Hindlimb muscle (tissue), 1 donor: ENCODE results near the gene CCT8L2. TPM values are rescaled to one million over a fixed set of nuclear protein-coding genes. Genes with fewer than 3 reads are reported as not detected.
"Not testable (repeated sequence)": the region's sequence is repeated elsewhere in the genome, so short reads cannot be mapped to it uniquely, and the experiment has no call there.

ENCODE experiments used
- DNase-seq: peaks from one replicate; pipeline ENCODE4 v3.0.0-alpha.2; 2013
- polyA plus RNA-seq: library from polyadenylated mRNA; unstranded; fragments of 120-200 nt; gene quantifications from one replicate; pipeline ENCODE4 v1.2.1, GENCODE V29; 2013; ENCODE audit not compliant: insufficient read length

Gene CCT8L2
- polyA plus RNA-seq, 1 donor, result not detected

- no peak for DNase-seq
Measured at GRCh38 chr22:16594026-16594425, 1.4 kb upstream of the CCT8L2 start.

- DNase-seq, result not testable (repeated sequence)
Measured at GRCh38 chr22:16592231-16592630, 379 bp downstream of the CCT8L2 start.

- DNase-seq, result not testable (repeated sequence)
Measured at GRCh38 chr22:16591136-16591535, 1.5 kb downstream of the CCT8L2 start.

GRCh38 chr22:16586991-16587390, 5.6 kb downstream of the CCT8L2 start:
- DNase-seq, result no peak

- DNase-seq, result no peak
Measured at GRCh38 chr22:16586170-16586569, 6.4 kb downstream of the CCT8L2 start.

GRCh38 chr22:16580872-16581271, 11.7 kb downstream of the CCT8L2 start:
- not testable (repeated sequence) for DNase-seq

GRCh38 chr22:16569240-16569834, 23.3 kb downstream of the CCT8L2 start:
- DNase-seq, result not testable (repeated sequence)

GRCh38 chr22:16568425-16568758, 24.2 kb downstream of the CCT8L2 start:
- no peak for DNase-seq

- not testable (repeated sequence) for DNase-seq
Measured at GRCh38 chr22:16567617-16568424, 24.8 kb downstream of the CCT8L2 start.

GRCh38 chr22:16566421-16567151, 26.0 kb downstream of the CCT8L2 start:
- DNase-seq, result not testable (repeated sequence)

GRCh38 chr22:16565585-16566420, 26.8 kb downstream of the CCT8L2 start:
- DNase-seq, result not testable (repeated sequence)

- not testable (repeated sequence) for DNase-seq
Measured at GRCh38 chr22:16564837-16565584, 27.6 kb downstream of the CCT8L2 start.

GRCh38 chr22:16563555-16564520, 28.8 kb downstream of the CCT8L2 start:
- no peak for DNase-seq

GRCh38 chr22:16562711-16563554, 29.7 kb downstream of the CCT8L2 start:
- no peak for DNase-seq

- DNase-seq, result not testable (repeated sequence)
Measured at GRCh38 chr22:16561093-16561658, 31.4 kb downstream of the CCT8L2 start.

GRCh38 chr22:16560651-16561050, 32.0 kb downstream of the CCT8L2 start:
- DNase-seq, result not testable (repeated sequence)

GRCh38 chr22:16559996-16560395, 32.6 kb downstream of the CCT8L2 start:
- not testable (repeated sequence) for DNase-seq

- DNase-seq, result no peak
Measured at GRCh38 chr22:16559056-16559955, 33.3 kb downstream of the CCT8L2 start.
